ENCODE data around the gene LSM2.

Gene LSM2

DNA sequence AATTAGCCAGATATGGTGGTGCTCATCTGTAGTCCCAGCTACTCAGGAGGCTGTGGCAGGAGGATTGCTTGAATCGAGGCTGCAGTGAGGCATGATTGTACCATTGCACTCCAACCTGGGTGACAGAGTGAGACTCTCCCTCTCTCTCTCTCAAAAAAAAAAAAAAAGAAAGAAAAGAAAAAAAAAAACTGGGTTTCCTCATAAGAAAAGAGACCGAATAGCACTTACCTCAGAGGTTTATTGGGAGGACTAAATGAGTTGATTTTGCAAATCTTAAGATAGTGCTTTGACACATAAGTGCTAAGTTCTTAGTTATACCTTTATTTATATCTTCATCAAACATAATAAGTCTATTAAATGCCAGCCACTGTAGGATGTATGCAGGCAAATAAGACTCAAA lies 35.9 kb downstream of the LSM2 start:
- no peak overlapping the region for H3K4me2 ChIP-seq (ENCODE audit: low read length, poor library complexity, severe bottlenecking)
- DNase-seq: no peak
- H3K9ac ChIP-seq (ENCODE audit: low read length): no peak overlapping the region
- no peak overlapping the region for H4K91ac ChIP-seq (ENCODE audit: low read length)
- peaks cover 7% of the 10 kb centered on the region for H3K4me1 ChIP-seq (ENCODE audit: control insufficient read depth, insufficient read depth, low read depth, low read length)
- no peak overlapping the region for H2BK15ac ChIP-seq (ENCODE audit: low read depth, poor library complexity, severe bottlenecking)
- H2BK5ac ChIP-seq (ENCODE audit: low read depth, low read length, poor library complexity, severe bottlenecking): no peak overlapping the region
- no peak overlapping the region for H2BK120ac ChIP-seq (ENCODE audit: low read depth, low read length)
- H3K18ac ChIP-seq (ENCODE audit: low read depth in 1 of 2, low read length in 2 of 2): no peak overlapping the region
- H3K27me3 ChIP-seq (ENCODE audit: control insufficient read depth in 1 of 2, insufficient read depth in 1 of 2, low read length in 2 of 2): peaks cover 0 to 6% of the 10 kb centered on the region in 2 experiments
- no peaks in the 10 kb centered on the region for H3K36me3 ChIP-seq (ENCODE audit: control insufficient read depth in 1 of 2, insufficient read depth in 2 of 2, low read depth in 1 of 2, low read length in 2 of 2)
- no peak overlapping the region for H3K27ac ChIP-seq (ENCODE audit: low read length, poor library complexity, severe bottlenecking)
- WGBS: 83% methylated on average over 1 of the region's 2 CpGs
- H3K4me3 ChIP-seq (ENCODE audit: insufficient read depth in 1 of 2, low read depth in 1 of 2, low read length in 2 of 2): no peak overlapping the region
- no peak overlapping the region for H2AFZ ChIP-seq (ENCODE audit: low read depth, low read length)
- no peak overlapping the region for H2AK5ac ChIP-seq (ENCODE audit: low read length, severe bottlenecking)
- H3K14ac ChIP-seq (ENCODE audit: low read length in 2 of 2): no peak overlapping the region
- no peak overlapping the region for H3K4ac ChIP-seq (ENCODE audit: low read depth in 1 of 2, low read length in 2 of 2)
- no peak overlapping the region for H3K23ac ChIP-seq (ENCODE audit: low read length in 2 of 2)
- H3K9me3 ChIP-seq (ENCODE audit: control insufficient read depth, low read length): no peaks in the 10 kb centered on the region
- H2BK12ac ChIP-seq (ENCODE audit: low read length in 2 of 2): no peak overlapping the region
- H3K79me1 ChIP-seq (replicated peaks; ENCODE audit: low read length, poor library complexity, severe bottlenecking): no peaks in the 10 kb centered on the region
- H4K8ac ChIP-seq (ENCODE audit: low read length): no peak overlapping the region

DNA sequence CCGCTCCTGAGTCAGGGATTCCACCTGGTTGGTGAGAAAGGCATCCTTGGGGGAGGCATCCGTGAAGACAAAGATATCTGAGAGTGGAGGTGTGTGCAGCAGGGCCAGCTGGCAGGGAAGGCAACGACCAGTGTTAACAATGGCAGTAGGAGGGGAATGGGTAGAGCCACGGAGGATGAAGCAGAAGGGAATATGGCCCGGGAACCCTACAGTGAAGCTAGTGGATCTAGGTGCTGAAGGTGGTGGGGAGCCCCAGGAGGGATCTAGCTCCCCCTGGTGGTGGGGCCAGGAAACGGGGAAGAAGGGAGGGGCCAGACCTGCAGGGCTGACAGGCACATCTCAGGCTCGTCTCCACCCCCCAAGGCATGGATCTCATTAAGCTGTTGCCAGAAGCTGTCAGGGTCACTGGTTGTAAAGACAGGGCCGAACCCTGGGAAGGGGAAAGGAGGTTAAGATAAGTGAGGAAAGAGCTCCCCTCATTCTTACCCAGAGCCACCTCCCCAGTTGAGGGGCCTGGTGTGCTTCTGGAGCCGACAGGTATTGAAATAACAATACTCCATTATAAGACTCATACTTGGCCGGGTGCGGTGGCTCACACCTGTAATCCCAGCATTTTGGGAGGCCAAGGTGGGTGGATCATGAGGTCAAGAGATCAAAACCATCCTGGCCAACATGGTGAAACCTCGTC lies 36.9 kb downstream of the LSM2 start:
- no peak overlapping the region for H3K9ac ChIP-seq (ENCODE audit: low read length)

GRCh38 chr6:31768363-31769257 lies 38.2 kb downstream of the LSM2 start:
- Histone ChIP-seq H3K9me3 (ENCODE audit: control insufficient read depth, low read length) (no peaks in the 10 kb centered on the region), H2AK5ac (ENCODE audit: low read length, severe bottlenecking) (no peak overlapping the region), H3K4me3 (ENCODE audit: insufficient read depth in 1 of 2, low read depth in 1 of 2, low read length in 2 of 2) (no peak overlapping the region), H3K14ac (ENCODE audit: low read length in 2 of 2) (no peak overlapping the region), H3K36me3 (ENCODE audit: control insufficient read depth in 1 of 2, insufficient read depth in 2 of 2, low read depth in 1 of 2, low read length in 2 of 2) (peaks cover 0 to 3% of the 10 kb centered on the region in 2 experiments), H3K4ac (ENCODE audit: low read depth in 1 of 2, low read length in 2 of 2) (peak overlapping the region in 1 of 2 experiments; percentile 54), H3K4me1 (ENCODE audit: control insufficient read depth, insufficient read depth, low read depth, low read length) (peaks cover 7% of the 10 kb centered on the region), H2BK5ac (ENCODE audit: low read depth, low read length, poor library complexity, severe bottlenecking) (no peak overlapping the region), H3K79me1 (replicated peaks; ENCODE audit: low read length, poor library complexity, severe bottlenecking) (no peaks in the 10 kb centered on the region), H3K27ac (ENCODE audit: low read length, poor library complexity, severe bottlenecking) (no peak overlapping the region), H2BK12ac (ENCODE audit: low read length in 2 of 2) (no peak overlapping the region), H3K27me3 (ENCODE audit: control insufficient read depth in 1 of 2, insufficient read depth in 1 of 2, low read length in 2 of 2) (peaks cover 0 to 6% of the 10 kb centered on the region in 2 experiments), H3K4me2 (ENCODE audit: low read length, poor library complexity, severe bottlenecking) (no peak overlapping the region), H2AFZ (ENCODE audit: low read depth, low read length) (no peak overlapping the region), H3K18ac (ENCODE audit: low read depth in 1 of 2, low read length in 2 of 2) (no peak overlapping the region), H2BK15ac (ENCODE audit: low read depth, poor library complexity, severe bottlenecking) (no peak overlapping the region), H4K8ac (ENCODE audit: low read length) (no peak overlapping the region), H3K23ac (ENCODE audit: low read length in 2 of 2) (no peak overlapping the region), H2BK120ac (ENCODE audit: low read depth, low read length) (no peak overlapping the region), H4K91ac (ENCODE audit: low read length) (no peak overlapping the region), H3K9ac (ENCODE audit: low read length) (no peak overlapping the region)
- WGBS: 93% methylated on average over 17 of the region's 18 CpGs
- DNase-seq: no peak

More for the DNA sequence above, 36.9 kb downstream of the LSM2 start:
- H3K4me1 ChIP-seq (ENCODE audit: control insufficient read depth, insufficient read depth, low read depth, low read length): peaks cover 7% of the 10 kb centered on the region
- no peaks in the 10 kb centered on the region for H3K9me3 ChIP-seq (ENCODE audit: control insufficient read depth, low read length)
- H3K4ac ChIP-seq (ENCODE audit: low read depth in 1 of 2, low read length in 2 of 2): no peak overlapping the region
- H4K8ac ChIP-seq (ENCODE audit: low read length): peak overlapping the region; percentile 80
- H2BK12ac ChIP-seq (ENCODE audit: low read length in 2 of 2): no peak overlapping the region
- no peak overlapping the region for H2BK15ac ChIP-seq (ENCODE audit: low read depth, poor library complexity, severe bottlenecking)
- H3K4me2 ChIP-seq (ENCODE audit: low read length, poor library complexity, severe bottlenecking): no peak overlapping the region
- no peak overlapping the region for H2BK5ac ChIP-seq (ENCODE audit: low read depth, low read length, poor library complexity, severe bottlenecking)
- peak overlapping the region; percentile 52 for H4K91ac ChIP-seq (ENCODE audit: low read length)
- H3K27ac ChIP-seq (ENCODE audit: low read length, poor library complexity, severe bottlenecking): no peak overlapping the region
- peaks cover 0 to 6% of the 10 kb centered on the region in 2 experiments for H3K27me3 ChIP-seq (ENCODE audit: control insufficient read depth in 1 of 2, insufficient read depth in 1 of 2, low read length in 2 of 2)
- H2AFZ ChIP-seq (ENCODE audit: low read depth, low read length): no peak overlapping the region
- H3K14ac ChIP-seq (ENCODE audit: low read length in 2 of 2): no peak overlapping the region
- H3K18ac ChIP-seq (ENCODE audit: low read depth in 1 of 2, low read length in 2 of 2): peak overlapping the region in 1 of 2 experiments; percentile 5
- WGBS: 76% methylated on average over 9 of the region's 12 CpGs
- H2AK5ac ChIP-seq (ENCODE audit: low read length, severe bottlenecking): no peak overlapping the region
- peaks cover 0 to 3% of the 10 kb centered on the region in 2 experiments for H3K36me3 ChIP-seq (ENCODE audit: control insufficient read depth in 1 of 2, insufficient read depth in 2 of 2, low read depth in 1 of 2, low read length in 2 of 2)
- no peaks in the 10 kb centered on the region for H3K79me1 ChIP-seq (replicated peaks; ENCODE audit: low read length, poor library complexity, severe bottlenecking)
- no peak overlapping the region for H3K23ac ChIP-seq (ENCODE audit: low read length in 2 of 2)
- DNase-seq: peak; percentile 68
- H2BK120ac ChIP-seq (ENCODE audit: low read depth, low read length): no peak overlapping the region
- H3K4me3 ChIP-seq (ENCODE audit: insufficient read depth in 1 of 2, low read depth in 1 of 2, low read length in 2 of 2): no peak overlapping the region

GRCh38 chr6:31767096-31767645 lies 39.6 kb downstream of the LSM2 start:
- Histone ChIP-seq H4K8ac (ENCODE audit: low read length) (no peak overlapping the region), H2BK120ac (ENCODE audit: low read depth, low read length) (no peak overlapping the region), H3K14ac (ENCODE audit: low read length in 2 of 2) (peak overlapping the region in 1 of 2 experiments; percentile 82), H3K23ac (ENCODE audit: low read length in 2 of 2) (no peak overlapping the region), H2BK15ac (ENCODE audit: low read depth, poor library complexity, severe bottlenecking) (peak overlapping the region; percentile 60), H3K27me3 (ENCODE audit: control insufficient read depth in 1 of 2, insufficient read depth in 1 of 2, low read length in 2 of 2) (peaks cover 0 to 6% of the 10 kb centered on the region in 2 experiments), H3K4me2 (ENCODE audit: low read length, poor library complexity, severe bottlenecking) (no peak overlapping the region), H2AFZ (ENCODE audit: low read depth, low read length) (no peak overlapping the region), H3K4me1 (ENCODE audit: control insufficient read depth, insufficient read depth, low read depth, low read length) (peaks cover 12% of the 10 kb centered on the region), H3K9ac (ENCODE audit: low read length) (no peak overlapping the region), H2AK5ac (ENCODE audit: low read length, severe bottlenecking) (no peak overlapping the region), H3K79me1 (replicated peaks; ENCODE audit: low read length, poor library complexity, severe bottlenecking) (no peaks in the 10 kb centered on the region), H3K4me3 (ENCODE audit: insufficient read depth in 1 of 2, low read depth in 1 of 2, low read length in 2 of 2) (no peak overlapping the region), H3K4ac (ENCODE audit: low read depth in 1 of 2, low read length in 2 of 2) (no peak overlapping the region), H2BK12ac (ENCODE audit: low read length in 2 of 2) (no peak overlapping the region), H2BK5ac (ENCODE audit: low read depth, low read length, poor library complexity, severe bottlenecking) (no peak overlapping the region), H3K18ac (ENCODE audit: low read depth in 1 of 2, low read length in 2 of 2) (no peak overlapping the region), H3K36me3 (ENCODE audit: control insufficient read depth in 1 of 2, insufficient read depth in 2 of 2, low read depth in 1 of 2, low read length in 2 of 2) (peaks cover 2 to 8% of the 10 kb centered on the region in 2 experiments), H4K91ac (ENCODE audit: low read length) (no peak overlapping the region), H3K9me3 (ENCODE audit: control insufficient read depth, low read length) (no peaks in the 10 kb centered on the region), H3K27ac (ENCODE audit: low read length, poor library complexity, severe bottlenecking) (no peak overlapping the region)
- DNase-seq: no peak
- 83% methylated on average over 6 of the region's 6 CpGs for WGBS
